K562 (cell line): ENCODE results near the gene TFEB. TPM values are rescaled to one million over a fixed set of nuclear protein-coding genes. Genes with fewer than 3 reads are reported as not detected.
A peak's percentile ranks its signal among the peaks of the same experiment; 100 is the strongest.

Experiments used
- ASH1L ChIP-seq: fragments of 450-650 bp; IDR thresholded peaks from 2 replicates; pipeline ENCODE4 v1.6.1; 2018; ENCODE audit warnings: borderline replicate concordance, mild to moderate bottlenecking, low read depth; ENCODE audit not compliant: partially characterized antibody
- BRCA1 ChIP-seq, 2 experiments: fragments of 450-650 bp in 1 of 2; sonication (generic) in 1 of 2; formaldehyde crosslinking in 1 of 2; IDR thresholded peaks; 2 replicates each; pipeline versions ENCODE4 v1.5.0 to v1.6.1; 2017 to 2020; ENCODE audit warnings: mild to moderate bottlenecking in 1 of 2, missing genetic modification reagents in 1 of 2
- CAMTA2 ChIP-seq: fragments of 250-450 bp; sonication (Bioruptor Pico); conservative IDR thresholded peaks from 2 replicates; pipeline ENCODE4 v1.5.1; 2022
- FOXA3 ChIP-seq, 2 experiments: fragments of 450-650 bp in 1 of 2; sonication (generic) in 1 of 2; formaldehyde crosslinking; IDR thresholded peaks in 1 of 2; conservative IDR thresholded peaks in 1 of 2; 2 replicates each; pipeline versions ENCODE4 v1.4.0 to v1.8.0; 2020 to 2022; ENCODE audit warnings: mild to moderate bottlenecking in 2 of 2, missing genetic modification reagents in 1 of 2
- HES1 ChIP-seq: fragments of 450-650 bp; IDR thresholded peaks from 2 replicates; pipeline ENCODE4 v1.6.1; 2016; ENCODE audit warnings: low read depth, mild to moderate bottlenecking, moderate library complexity
- HMG20A ChIP-seq: fragments of 450-650 bp; formaldehyde crosslinking; conservative IDR thresholded peaks from 2 replicates; pipeline ENCODE4 v1.4.0; 2020; ENCODE audit warnings: mild to moderate bottlenecking, mixed read lengths
- IRF2 ChIP-seq: sonication (generic); formaldehyde crosslinking; IDR thresholded peaks from 2 replicates; pipeline ENCODE4 v1.8.1; 2022; ENCODE audit warnings: mild to moderate bottlenecking, missing genetic modification reagents
- KLF16 ChIP-seq: IDR thresholded peaks from 2 replicates; pipeline ENCODE4 v1.6.1; 2016; ENCODE audit warnings: antibody characterized with exemption
- MAZ ChIP-seq, 2 experiments: fragments of 450-650 bp in 1 of 2; sonication (generic) in 1 of 2; formaldehyde crosslinking; IDR thresholded peaks in 1 of 2; conservative IDR thresholded peaks in 1 of 2; 2 replicates each; pipeline versions ENCODE4 v1.4.0 to v1.5.0; 2020; ENCODE audit warnings: mild to moderate bottlenecking in 1 of 2, missing genetic modification reagents in 1 of 2
- MTF1 ChIP-seq: fragments of 250-450 bp; sonication (Bioruptor Pico); IDR thresholded peaks from 2 replicates; pipeline ENCODE4 v1.9.0; 2021; ENCODE audit warnings: moderate library complexity, mild to moderate bottlenecking, inconsistent platforms, borderline replicate concordance
- POLR2AphosphoS5 ChIP-seq: IDR thresholded peaks from 2 replicates; pipeline ENCODE4 v1.6.1; 2011; ENCODE audit warnings: mild to moderate bottlenecking, low read depth, low read length, moderate library complexity; ENCODE audit not compliant: control insufficient read depth, insufficient read depth
- SAFB2 ChIP-seq: fragments of 200-400 bp; formaldehyde crosslinking; IDR thresholded peaks from 2 replicates; pipeline ENCODE4 v1.6.1; 2018; ENCODE audit warnings: borderline replicate concordance, low read length, low read depth, moderate library complexity; ENCODE audit not compliant: severe bottlenecking
- TBP ChIP-seq: optimal IDR thresholded peaks from 2 replicates; pipeline ENCODE3; 2011; ENCODE audit warnings: low read depth, low read length, improper control_type of control experiment
- ZNF766 ChIP-seq: fragments of 200-800 bp; sonication (Bioruptor generic); conservative IDR thresholded peaks from 2 replicates; pipeline ENCODE4 v1.6.1; 2016; ENCODE audit warnings: missing genetic modification characterization, missing compliant biosample characterization
- ZNF785 ChIP-seq: fragments of 250-450 bp; sonication (Bioruptor Pico); IDR thresholded peaks from 2 replicates; pipeline ENCODE4 v1.4.0; 2020; ENCODE audit warnings: mild to moderate bottlenecking
- polyA plus RNA-seq, 8 experiments: library from polyadenylated mRNA; depleted of rRNA in 4 of 8; stranded (reverse) in 5 of 8; unstranded in 3 of 8; fragments of >200 nt; fragmentation: Nextera tagmentation in 2 of 8; fragmentation: Illumina TruSeq in 1 of 8; extraction: Ambion mirVana in 2 of 8; extraction: Trizol in 1 of 8; gene quantifications; 2 replicates each; pipeline versions ENCODE4 v1.2.1 to v1.2.3, GENCODE V29; 2011 to 2014; ENCODE audit warnings: inconsistent platforms in 1 of 8, missing spikeins in 1 of 8
- total RNA-seq, 7 experiments: library from RNA; depleted of rRNA in 6 of 7; stranded (reverse); fragments of >200 nt in 6 of 7; fragmentation: Illumina TruSeq in 2 of 7; extraction: Trizol in 2 of 7; gene quantifications; 2 replicates each; pipeline versions ENCODE4 v1.2.1 to v1.2.3, GENCODE V29; 2011 to 2021; ENCODE audit warnings: low replicate concordance in 1 of 7
- TF ChIP-seq, protein P1 (sequence below): sonication (generic); formaldehyde crosslinking; IDR thresholded peaks from 2 replicates; pipeline ENCODE4 v1.8.0; 2022; ENCODE audit warnings: mild to moderate bottlenecking, missing genetic modification reagents
- TF ChIP-seq, protein P2 (sequence below): fragments of 450-650 bp; IDR thresholded peaks from 2 replicates; pipeline ENCODE4 v1.6.1; 2017; ENCODE audit warnings: antibody characterized with exemption, mild to moderate bottlenecking
- TF ChIP-seq, protein P3 (sequence below), 3 experiments: fragments of 200-800 bp in 1 of 3; sonication (Bioruptor generic) in 1 of 3; sonication (generic) in 1 of 3; formaldehyde crosslinking in 1 of 3; IDR thresholded peaks; 2 replicates each; pipeline versions ENCODE4 v1.6.1 to v1.8.0; 2016 to 2022; ENCODE audit warnings: mild to moderate bottlenecking in 2 of 3, missing compliant biosample characterization in 2 of 3, missing genetic modification characterization in 2 of 3, missing genetic modification reagents in 1 of 3

TFEB gene
- total and polyA plus RNA-seq, 9 of the 15 experiments (the other 6 are each of a cell fraction or from before 2014, with no cell fraction given), result 0.04 to 4.7 (median 2.0) TPM

DNA sequence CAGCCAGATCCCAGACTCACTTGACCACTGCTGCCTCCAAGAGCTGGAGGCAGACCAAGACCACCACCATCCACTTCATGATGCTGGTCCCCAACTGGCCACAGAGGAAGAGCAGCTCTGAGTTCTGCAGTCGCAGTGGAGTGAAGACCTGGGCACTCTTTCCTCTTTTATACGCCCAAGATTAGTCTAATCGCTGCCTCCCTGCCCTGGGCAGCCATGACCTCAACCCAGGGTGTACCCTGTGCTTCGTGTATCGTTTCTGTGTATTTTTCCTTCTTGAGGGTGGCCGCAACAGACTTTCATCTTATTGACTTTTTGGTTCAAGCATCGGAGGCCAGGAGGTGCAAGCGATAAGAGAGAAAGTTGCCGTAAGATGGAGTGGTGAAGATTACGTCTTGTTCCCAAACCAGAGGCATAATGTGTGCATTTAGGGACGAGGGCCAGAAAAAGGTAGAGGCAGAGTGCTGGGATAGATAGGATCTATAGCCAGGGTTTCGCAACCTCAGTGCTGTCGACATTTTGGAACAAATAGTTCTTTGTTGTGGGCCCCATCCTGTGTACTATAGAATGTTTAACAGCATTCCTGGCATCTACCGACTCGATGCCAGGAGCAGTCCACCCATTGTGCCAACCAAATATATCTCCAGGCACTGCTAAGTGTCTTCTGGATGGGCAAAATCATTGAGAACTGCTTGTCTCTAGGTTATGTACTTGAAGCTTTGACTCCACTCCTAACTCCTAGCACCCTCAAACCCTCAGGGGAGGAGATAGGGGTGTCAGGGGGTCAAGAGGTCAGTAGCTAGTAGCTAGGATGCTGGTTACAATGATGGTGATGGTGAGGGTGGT is 12.1 kb upstream of the TFEB start, which contains the start of gene PGC (continued):
- TF ChIP-seq MAZ (CRISPR knock-in tag; conservative IDR thresholded peaks at IDR 0.05 in 1 of 2, IDR thresholded peaks at IDR 0.05 in 1 of 2), result 0 out of 4 replicates have a peak, but pooled peaks of 1 of the 2 experiments have one; percentile 32
- TF ChIP-seq ASH1L, result no peak
- no peak for TF ChIP-seq SAFB2
- TF ChIP-seq BRCA1 (IDR thresholded peaks at IDR 0.05), result no peak
- TF ChIP-seq BRCA1 (CRISPR knock-in tag; IDR thresholded peaks at IDR 0.05), result no peak
- TF ChIP-seq KLF16, result no peak
- no peak for TF ChIP-seq IRF2 (CRISPR knock-in tag)
- TF ChIP-seq HMG20A (CRISPR knock-in tag), result no peak
- TF ChIP-seq CAMTA2 (CRISPR knock-in tag), result no peak
- TF ChIP-seq, protein P1, sequence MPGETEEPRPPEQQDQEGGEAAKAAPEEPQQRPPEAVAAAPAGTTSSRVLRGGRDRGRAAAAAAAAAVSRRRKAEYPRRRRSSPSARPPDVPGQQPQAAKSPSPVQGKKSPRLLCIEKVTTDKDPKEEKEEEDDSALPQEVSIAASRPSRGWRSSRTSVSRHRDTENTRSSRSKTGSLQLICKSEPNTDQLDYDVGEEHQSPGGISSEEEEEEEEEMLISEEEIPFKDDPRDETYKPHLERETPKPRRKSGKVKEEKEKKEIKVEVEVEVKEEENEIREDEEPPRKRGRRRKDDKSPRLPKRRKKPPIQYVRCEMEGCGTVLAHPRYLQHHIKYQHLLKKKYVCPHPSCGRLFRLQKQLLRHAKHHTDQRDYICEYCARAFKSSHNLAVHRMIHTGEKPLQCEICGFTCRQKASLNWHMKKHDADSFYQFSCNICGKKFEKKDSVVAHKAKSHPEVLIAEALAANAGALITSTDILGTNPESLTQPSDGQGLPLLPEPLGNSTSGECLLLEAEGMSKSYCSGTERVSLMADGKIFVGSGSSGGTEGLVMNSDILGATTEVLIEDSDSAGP (CRISPR knock-in tag), result no peak
- TF ChIP-seq MTF1 (CRISPR knock-in tag), result no peak
- TF ChIP-seq TBP, result peak; percentile 14
- TF ChIP-seq ZNF766 (CRISPR knock-in tag), result 0 out of 2 replicates have a peak, but pooled peaks have one; percentile 58
- no peak for TF ChIP-seq POLR2AphosphoS5
- TF ChIP-seq, protein P2, sequence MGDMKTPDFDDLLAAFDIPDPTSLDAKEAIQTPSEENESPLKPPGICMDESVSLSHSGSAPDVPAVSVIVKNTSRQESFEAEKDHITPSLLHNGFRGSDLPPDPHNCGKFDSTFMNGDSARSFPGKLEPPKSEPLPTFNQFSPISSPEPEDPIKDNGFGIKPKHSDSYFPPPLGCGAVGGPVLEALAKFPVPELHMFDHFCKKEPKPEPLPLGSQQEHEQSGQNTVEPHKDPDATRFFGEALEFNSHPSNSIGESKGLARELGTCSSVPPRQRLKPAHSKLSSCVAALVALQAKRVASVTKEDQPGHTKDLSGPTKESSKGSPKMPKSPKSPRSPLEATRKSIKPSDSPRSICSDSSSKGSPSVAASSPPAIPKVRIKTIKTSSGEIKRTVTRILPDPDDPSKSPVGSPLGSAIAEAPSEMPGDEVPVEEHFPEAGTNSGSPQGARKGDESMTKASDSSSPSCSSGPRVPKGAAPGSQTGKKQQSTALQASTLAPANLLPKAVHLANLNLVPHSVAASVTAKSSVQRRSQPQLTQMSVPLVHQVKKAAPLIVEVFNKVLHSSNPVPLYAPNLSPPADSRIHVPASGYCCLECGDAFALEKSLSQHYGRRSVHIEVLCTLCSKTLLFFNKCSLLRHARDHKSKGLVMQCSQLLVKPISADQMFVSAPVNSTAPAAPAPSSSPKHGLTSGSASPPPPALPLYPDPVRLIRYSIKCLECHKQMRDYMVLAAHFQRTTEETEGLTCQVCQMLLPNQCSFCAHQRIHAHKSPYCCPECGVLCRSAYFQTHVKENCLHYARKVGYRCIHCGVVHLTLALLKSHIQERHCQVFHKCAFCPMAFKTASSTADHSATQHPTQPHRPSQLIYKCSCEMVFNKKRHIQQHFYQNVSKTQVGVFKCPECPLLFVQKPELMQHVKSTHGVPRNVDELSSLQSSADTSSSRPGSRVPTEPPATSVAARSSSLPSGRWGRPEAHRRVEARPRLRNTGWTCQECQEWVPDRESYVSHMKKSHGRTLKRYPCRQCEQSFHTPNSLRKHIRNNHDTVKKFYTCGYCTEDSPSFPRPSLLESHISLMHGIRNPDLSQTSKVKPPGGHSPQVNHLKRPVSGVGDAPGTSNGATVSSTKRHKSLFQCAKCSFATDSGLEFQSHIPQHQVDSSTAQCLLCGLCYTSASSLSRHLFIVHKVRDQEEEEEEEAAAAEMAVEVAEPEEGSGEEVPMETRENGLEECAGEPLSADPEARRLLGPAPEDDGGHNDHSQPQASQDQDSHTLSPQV, result no peak
- TF ChIP-seq FOXA3 (CRISPR knock-in tag; conservative IDR thresholded peaks at IDR 0.05 in 1 of 2, IDR thresholded peaks at IDR 0.05 in 1 of 2), result peak; percentile 6 to 92; a peak in 2 of 4 replicates
- no peak for TF ChIP-seq ZNF785 (CRISPR knock-in tag)
- peak; percentile 72; the same call in 1 of the 2 replicates for TF ChIP-seq HES1
- TF ChIP-seq, protein P3, sequence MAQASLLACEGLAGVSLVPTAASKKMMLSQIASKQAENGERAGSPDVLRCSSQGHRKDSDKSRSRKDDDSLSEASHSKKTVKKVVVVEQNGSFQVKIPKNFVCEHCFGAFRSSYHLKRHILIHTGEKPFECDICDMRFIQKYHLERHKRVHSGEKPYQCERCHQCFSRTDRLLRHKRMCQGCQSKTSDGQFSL (CRISPR knock-in tag; IDR thresholded peaks at IDR 0.05), result no peak
- TF ChIP-seq, protein P3 (tag; IDR thresholded peaks at IDR 0.05), result no peak
